HG03108 (cell line): ENCODE measurements around the gene KIF26A.

ENCODE experiments used
- ATAC-seq: cut with Tn5 transposase; IDR thresholded peaks from one replicate; pipeline ENCODE4 v1.9.1; 2021; ENCODE audit warnings: moderate library complexity; ENCODE audit not compliant: unreplicated experiment

The KIF26A gene

DNA sequence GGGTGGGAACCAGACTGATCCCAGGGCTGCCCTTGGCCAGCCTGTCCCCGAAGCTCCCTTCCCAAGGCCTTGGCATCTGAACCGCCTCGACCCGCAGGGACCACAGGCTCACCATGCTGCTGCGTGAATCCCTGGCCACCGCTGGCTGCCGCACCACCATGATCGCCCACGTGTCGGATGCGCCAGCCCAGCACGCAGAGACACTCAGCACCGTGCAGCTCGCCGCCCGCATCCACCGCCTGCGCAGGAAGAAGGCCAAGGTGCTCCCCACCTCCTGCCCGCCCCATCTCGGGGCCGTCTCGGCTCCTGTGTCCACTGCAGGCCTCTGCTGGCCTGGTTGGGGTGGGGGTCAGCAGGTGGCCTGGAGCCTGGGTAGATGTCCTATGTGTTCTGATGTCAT lies 35.7 kb downstream of the KIF26A start:
- no peak for ATAC-seq

GRCh38 chr14:104175041-104175440 lies 36.7 kb downstream of the KIF26A start:
- no peak for ATAC-seq

DNA sequence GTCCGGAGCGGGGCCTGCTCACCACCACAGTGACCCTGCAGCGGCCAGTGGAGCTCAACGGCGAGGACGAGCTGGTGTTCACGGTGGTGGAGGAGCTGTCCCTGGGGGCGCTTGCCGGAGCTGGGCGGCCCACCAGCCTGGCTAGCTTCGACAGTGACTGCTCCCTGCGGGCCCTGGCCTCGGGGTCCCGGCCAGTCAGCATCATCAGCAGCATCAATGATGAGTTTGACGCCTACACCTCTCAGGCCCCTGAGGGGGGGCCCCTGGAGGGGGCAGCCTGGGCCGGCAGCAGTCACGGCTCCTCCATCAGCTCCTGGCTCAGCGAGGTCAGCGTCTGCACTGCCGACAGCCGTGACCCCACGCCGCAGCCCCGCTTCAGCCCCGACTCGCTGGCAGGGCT lies 37.4 kb downstream of the KIF26A start:
- no peak for ATAC-seq

DNA sequence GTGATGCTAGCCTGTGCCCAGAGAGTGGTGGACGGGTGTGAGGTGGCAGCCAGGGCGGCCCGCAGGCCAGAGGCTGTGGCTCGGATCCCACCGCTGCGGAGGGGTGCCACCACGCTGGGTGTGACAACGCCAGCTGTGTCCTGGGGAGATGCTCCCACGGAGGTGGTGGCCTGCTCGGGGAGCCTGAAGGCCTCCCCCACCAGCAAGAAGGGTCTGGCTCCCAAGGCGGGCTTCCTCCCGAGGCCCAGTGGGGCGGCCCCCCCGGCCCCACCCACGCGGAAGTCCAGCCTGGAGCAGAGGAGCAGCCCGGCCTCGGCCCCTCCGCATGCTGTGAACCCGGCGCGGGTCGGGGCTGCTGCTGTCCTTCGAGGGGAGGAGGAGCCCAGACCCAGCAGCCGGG lies 38.2 kb downstream of the KIF26A start:
- no peak for ATAC-seq

DNA sequence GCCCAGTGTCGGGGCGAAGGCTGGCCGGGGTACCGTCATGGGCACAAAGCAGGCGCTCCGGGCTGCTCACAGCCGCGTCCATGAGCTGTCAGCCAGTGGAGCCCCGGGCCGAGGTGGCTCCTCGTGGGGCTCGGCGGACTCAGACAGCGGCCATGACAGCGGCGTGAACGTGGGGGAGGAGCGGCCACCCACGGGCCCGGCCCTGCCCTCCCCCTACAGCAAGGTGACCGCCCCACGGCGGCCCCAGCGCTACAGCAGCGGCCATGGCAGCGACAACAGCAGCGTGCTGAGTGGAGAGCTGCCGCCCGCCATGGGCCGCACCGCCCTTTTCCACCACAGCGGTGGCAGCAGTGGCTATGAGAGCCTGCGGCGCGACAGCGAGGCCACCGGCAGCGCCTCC lies 39.0 kb downstream of the KIF26A start:
- no peak for ATAC-seq

GRCh38 chr14:104178279-104178678 lies 39.9 kb downstream of the KIF26A start:
- ATAC-seq, result no peak

GRCh38 chr14:104179126-104179525 lies 40.7 kb downstream of the KIF26A start:
- no peak for ATAC-seq

DNA sequence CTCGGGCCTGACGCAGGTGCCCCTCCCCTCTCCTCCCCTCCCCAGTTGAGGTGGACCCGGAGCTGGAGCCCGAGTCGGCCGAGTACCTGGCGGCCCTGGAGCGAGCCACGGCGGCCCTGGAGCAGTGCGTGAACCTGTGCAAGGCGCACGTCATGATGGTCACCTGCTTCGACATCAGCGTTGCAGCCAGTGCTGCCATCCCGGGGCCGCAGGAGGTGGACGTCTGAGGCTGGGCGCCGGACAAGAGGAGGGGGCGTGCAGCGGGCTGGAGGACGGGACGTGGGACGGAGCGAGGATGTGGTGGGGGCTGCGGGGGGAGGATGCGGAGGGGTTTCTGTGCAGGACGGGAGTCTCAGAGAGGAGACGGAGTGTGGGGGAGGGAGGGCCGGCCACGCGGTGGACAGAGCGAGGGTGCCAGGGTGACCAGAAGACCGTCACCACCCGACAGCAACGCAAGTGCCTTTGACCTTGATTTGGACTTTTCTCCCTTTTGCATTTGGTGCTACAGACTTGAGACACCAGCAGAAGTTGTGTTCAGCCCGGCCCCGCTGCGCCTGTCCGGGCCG lies 41.3 kb downstream of the KIF26A start:
- ATAC-seq, result no peak

GRCh38 chr14:104180561-104181165 lies 42.3 kb downstream of the KIF26A start:
- no peak for ATAC-seq

GRCh38 chr14:104181761-104182530 lies 43.6 kb downstream of the KIF26A start:
- no peak for ATAC-seq

DNA sequence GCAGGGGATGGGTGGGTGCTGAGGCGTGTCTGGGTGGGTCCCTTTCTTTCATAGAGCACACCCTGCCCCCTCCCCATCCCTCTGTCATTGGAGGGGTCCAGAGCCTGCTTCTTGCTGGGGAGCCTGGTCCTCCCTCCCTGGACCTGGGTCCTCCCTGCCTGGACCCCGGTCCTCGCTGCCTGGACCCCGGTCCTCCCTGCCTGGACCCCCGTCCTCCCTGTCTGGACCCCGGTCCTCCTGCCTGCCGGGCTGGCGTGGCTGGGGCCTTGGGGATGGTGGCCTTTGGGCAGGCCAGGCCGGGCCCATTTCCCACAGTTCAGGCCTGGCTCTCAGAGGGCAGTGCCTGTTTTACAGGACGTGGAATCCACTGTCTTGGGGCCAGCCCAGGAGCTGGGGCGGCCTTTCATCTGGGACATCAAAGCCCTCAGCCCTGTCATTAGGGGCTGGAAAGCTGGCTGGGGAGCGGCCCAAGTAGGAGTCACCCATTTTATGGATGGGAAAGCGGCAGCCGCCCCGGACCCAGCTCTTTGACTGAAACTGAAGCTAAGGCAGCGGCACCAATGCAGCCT lies 44.6 kb downstream of the KIF26A start:
- no peak for ATAC-seq

DNA sequence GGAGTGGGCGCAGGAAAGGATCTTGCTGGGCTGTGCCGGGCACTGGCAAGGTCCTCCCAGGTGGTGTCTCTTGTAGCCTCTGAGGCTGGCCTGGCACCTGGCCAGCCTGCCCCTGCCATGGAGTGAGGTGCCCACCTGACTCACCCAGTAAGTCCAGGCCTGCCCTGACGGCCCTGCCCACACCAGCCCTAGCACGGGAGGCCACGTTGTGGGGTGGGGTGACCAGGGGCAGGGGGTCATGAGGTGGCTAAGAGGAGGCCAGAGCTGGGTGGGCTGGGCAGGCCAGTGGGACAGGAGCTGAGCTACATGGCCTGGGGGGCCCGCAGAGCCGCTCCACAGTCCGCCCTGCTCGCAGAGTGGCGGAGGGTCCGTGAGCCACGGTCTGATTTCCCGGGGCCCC lies 45.4 kb downstream of the KIF26A start:
- ATAC-seq, result no peak

GRCh38 chr14:104184506-104184905 lies 46.1 kb downstream of the KIF26A start:
- no peak for ATAC-seq

DNA sequence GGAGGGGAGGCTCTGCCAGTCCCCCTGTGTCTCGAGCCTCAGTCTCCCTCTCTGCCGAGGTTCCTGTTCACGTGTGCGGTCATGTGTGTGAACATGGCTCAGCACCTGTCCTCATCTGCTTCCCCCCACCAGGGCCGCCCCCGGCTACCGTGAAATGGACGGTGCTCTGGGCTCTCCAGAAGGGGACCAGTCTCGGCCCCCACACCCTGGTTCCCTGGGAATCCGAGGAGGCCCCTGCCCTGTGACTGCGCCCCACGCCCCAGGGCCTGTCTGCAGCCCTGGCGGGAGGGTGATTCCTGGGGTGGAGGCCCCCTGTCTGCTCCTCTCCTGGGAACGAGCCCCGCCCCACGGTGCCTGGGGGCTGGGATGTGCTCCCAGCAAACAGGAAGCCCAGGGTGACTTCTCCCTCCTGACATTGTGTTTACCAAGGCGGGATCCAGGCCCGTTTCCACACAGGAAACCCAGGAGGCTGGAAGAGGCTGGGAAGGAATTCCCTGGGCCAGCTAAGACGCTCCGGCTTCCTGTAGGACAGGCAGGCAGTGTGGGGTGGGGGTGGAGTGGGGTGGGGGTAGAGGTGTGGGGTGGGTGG lies 46.6 kb downstream of the KIF26A start:
- no peak for ATAC-seq

DNA sequence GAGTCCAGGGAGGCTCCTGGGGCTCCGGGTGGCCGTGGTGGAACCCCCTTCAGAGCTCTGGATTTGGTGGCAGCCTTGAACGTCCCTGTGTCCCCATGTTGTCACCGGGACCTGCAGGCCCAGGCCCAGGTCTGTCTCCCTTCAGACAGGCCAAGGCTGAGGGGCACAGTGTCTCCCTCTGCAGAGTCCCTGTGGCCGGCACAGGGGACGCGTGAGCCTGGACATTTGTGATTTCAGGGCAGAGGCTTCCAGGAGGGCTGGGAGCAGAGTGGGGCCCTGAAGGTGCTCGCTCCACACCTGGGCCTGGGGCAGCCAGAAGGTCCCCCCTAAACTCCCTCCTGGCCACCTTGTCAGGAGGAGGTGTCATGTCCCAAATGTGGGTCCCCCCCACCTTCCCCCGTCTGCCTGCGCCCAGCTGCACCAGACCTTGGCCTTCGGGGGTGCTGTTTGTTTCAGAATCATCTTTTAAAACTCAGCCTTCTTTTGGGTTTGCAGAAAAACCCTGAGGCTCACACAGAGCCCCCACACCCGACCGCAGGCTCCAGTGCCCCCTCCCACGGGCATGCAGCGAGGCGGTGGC lies 47.6 kb downstream of the KIF26A start:
- ATAC-seq, result no peak

- ATAC-seq, result no peak
These were observed 48.2 kb downstream of the KIF26A start for GRCh38 chr14:104186575-104186974.

GRCh38 chr14:104187121-104187889 lies 48.9 kb downstream of the KIF26A start:
- no peak for ATAC-seq

DNA sequence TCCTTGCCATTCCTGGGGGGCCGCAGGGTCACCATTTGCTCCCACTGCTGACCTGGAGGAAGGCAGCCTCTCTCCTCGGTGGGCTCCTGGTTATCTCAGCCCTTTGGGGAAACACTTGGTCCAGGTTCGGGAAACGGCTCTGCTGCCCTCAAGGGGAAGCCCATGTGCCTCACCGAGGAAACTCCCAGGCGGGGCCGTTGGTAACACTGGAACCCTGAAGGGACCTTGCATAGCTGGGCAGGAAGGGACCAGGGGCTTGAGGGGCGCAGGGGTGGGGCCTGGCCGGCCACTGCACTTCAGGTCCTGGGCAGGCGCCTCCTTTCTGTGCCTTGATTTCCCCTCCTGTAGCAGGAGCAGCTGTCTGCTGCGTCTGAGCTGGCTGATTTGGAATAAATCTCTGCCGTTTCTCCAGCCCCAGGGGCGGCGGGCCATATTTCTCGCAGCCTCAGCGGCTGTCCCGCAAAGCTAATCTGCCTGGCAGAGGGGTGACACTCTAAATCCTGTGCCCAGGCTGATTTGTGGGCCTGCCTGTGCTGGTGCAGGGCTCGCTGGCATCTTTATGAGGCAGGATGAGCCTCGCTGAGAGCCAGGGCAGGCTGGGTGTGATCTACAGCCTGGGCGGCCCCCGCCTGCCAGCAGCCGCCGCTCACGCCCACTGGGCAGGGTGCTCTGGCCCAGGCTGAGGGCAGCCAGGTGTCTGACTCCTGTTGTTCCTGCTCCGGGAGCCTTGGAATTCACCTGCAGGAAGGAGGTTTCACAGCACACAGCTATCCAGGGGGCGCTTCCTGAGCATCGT lies 49.7 kb downstream of the KIF26A start:
- no peak for ATAC-seq

DNA sequence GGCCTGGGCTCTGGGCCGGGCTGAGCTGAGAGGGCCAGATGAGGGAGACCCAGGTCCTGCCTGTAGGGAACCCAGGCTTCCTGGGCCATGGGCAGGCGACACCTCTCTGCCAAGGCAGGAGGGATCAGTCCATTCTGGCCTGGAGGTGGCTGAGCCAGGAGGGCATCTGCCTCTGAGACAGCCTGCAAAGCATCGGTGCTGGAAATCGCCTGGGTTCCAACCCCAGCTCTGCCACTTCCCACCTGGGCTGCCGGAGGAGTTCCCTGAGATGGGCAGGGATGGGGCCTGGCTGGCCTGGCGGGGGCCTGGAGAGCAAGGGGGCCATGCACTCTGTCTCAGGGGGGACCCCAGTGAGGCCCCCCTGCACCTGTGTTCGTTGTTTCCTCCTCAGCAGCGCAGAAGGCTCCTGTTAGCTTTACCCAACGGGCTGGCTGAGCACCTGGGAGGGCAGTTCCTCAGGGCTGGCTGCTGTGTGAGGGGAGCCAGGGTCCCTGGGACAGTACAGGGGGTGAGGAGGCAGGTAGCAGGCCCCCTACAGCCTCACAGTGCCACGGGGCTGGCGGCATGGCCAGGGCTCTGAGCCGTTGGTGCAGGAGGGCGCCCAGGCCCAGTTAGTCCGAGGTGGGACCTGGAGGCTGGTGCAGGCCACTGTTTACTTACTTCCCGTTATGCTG lies 50.5 kb downstream of the KIF26A start:
- ATAC-seq, result no peak
